Kidney (tissue), 14 donors: ENCODE data around the gene LOXL1. TPM values are rescaled to one million over a fixed set of nuclear protein-coding genes. Genes with fewer than 3 reads are reported as not detected.

Source experiments
- DNase-seq, 5 donors: peaks; one replicate each; pipeline ENCODE4 v3.0.0-alpha.2; 2013 to 2020
- FAIRE-seq: peaks from 2 replicates; lab custom pipeline; 2012; peaks lifted over from hg19 to GRCh38; lab: Jason Lieb, UNC
- H3K27ac ChIP-seq, 2 donors: one replicate each; pipeline ENCODE4 v1.7.0; 2013; ENCODE audit warnings: low read depth in 2 of 2, low read length in 2 of 2, inconsistent platforms in 1 of 2
- H3K27me3 ChIP-seq: one replicate; pipeline ENCODE4 v1.7.1; 2013; ENCODE audit warnings: low read length, inconsistent platforms; ENCODE audit not compliant: control insufficient read depth, insufficient read depth
- H3K36me3 ChIP-seq, 3 donors: one replicate each; pipeline versions ENCODE4 v1.7.0 to v1.7.1; 2013; ENCODE audit warnings: low read length in 3 of 3, control low read depth in 1 of 3, inconsistent platforms in 1 of 3; ENCODE audit not compliant: insufficient read depth in 3 of 3, control insufficient read depth in 2 of 3
- H3K4me1 ChIP-seq, 3 donors: one replicate each; pipeline versions ENCODE4 v1.7.0 to v1.7.1; 2013; ENCODE audit warnings: low read length in 3 of 3, inconsistent platforms in 1 of 3, low read depth in 1 of 3; ENCODE audit not compliant: control insufficient read depth in 2 of 3, insufficient read depth in 2 of 3
- H3K4me3 ChIP-seq, 3 donors: one replicate each; pipeline versions ENCODE4 v1.7.0 to v1.8.1; 2013; ENCODE audit warnings: low read length in 3 of 3, control low read depth in 1 of 3, inconsistent platforms in 1 of 3
- H3K9ac ChIP-seq, 3 donors: one replicate each; pipeline versions ENCODE4 v1.7.0 to v1.7.1; 2013; ENCODE audit warnings: low read length in 3 of 3, control low read depth in 1 of 3, inconsistent platforms in 1 of 3
- H3K9me3 ChIP-seq, 3 donors: one replicate each; pipeline versions ENCODE4 v1.7.0 to v1.7.1; 2013; ENCODE audit warnings: low read length in 3 of 3, control low read depth in 1 of 3, inconsistent platforms in 1 of 3; ENCODE audit not compliant: control insufficient read depth in 2 of 3, insufficient read depth in 1 of 3
- intact Hi-C: fragments of 100-400 bp; cut with DNase I; formaldehyde crosslinking; loops from one replicate; pipeline ENCODE4 v1.11.1; 2022
- polyA plus RNA-seq: library from polyadenylated mRNA; stranded (reverse); fragments of 350-450 nt; fragmentation: Illumina TruSeq; extraction: RNeasy Lipid Tissue Mini Kit (QIAGEN cat#74804); gene quantifications from one replicate; pipeline ENCODE4 v1.2.3, GENCODE V29; 2014; ENCODE audit warnings: low read depth, low replicate concordance; ENCODE audit not compliant: insufficient read depth
- total RNA-seq: library from RNA; stranded (reverse); fragmentation: NEBNext Ultra II Directional; extraction: Animal tissue kit (Norgen Biotek cat#: 25700); gene quantifications from one replicate; pipeline ENCODE4 v1.2.1, GENCODE V29; 2021
- TF ChIP-seq, protein P1 (sequence below): IDR thresholded peaks from 3 replicates; pipeline ENCODE4 v1.5.1; 2012; ENCODE audit warnings: mild to moderate bottlenecking, moderate library complexity, borderline replicate concordance; ENCODE audit not compliant: insufficient read depth; ENCODE audit errors: extremely low read depth
- donor health status: control.
- donor health status: control.
- donor health status: control.
- donor health status: control.
- donor health status: control.
- donor health status: DM: yes; HTN: yes; CAD: no.
- donor health status: Normal renal cell carcinoma (clear cell type).

LOXL1 gene
- total and polyA plus RNA-seq, 2 donors from 2014 or later = 33.2 to 35.1 TPM

DNA sequence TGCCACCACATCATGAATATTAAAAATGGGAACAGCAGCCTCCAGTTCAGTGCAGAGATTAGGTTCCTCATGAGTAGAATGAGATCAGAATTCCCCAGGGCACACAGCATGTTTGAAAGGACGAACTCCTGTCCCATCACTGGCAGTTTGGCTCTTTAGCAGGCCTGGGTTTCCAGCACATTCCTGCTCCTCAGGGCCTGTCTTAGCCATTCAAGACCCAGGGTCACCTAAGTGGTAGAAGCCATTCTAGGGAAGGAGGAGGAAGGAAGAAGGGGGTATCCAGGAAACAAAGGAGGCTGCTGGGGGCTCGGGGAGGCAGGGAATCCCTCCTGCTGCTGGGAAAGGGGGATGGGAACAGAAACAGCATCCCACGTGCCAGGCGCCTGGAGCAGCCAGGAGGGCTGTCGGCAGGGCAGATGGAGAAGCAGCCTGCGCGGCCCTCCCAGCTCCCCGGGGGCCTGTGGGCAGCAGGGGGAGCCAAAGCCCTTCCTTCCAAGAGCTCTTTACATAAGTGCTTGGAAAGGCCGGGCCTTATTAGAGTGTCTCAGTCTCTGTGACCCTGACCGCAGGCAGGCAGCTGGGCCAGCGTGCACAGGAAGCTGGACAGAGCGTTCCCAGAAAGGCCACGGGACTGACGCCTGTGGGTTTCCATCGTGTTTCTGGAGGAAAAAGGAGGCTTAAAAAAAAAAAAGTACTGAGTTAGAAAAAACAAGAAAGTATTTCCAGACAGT lies 24.7 kb downstream of the LOXL1 start:
- Histone ChIP-seq H3K36me3 (peaks cover 0 to 7% (median 6%) of the 10 kb centered on the region in 3 donors), H3K9me3 (no peaks in the 10 kb centered on the region), H3K4me3 (no peak overlapping the region), H3K27ac (peak overlapping the region; percentile 83 to 87), H3K27me3 (no peaks in the 10 kb centered on the region), H3K9ac (peak overlapping the region in 1 of 3 donors; percentile 71), H3K4me1 (peaks cover 0 to 11% (median 10%) of the 10 kb centered on the region in 3 donors)
- intact Hi-C loops = no loop called here
- TF ChIP-seq, protein P1, sequence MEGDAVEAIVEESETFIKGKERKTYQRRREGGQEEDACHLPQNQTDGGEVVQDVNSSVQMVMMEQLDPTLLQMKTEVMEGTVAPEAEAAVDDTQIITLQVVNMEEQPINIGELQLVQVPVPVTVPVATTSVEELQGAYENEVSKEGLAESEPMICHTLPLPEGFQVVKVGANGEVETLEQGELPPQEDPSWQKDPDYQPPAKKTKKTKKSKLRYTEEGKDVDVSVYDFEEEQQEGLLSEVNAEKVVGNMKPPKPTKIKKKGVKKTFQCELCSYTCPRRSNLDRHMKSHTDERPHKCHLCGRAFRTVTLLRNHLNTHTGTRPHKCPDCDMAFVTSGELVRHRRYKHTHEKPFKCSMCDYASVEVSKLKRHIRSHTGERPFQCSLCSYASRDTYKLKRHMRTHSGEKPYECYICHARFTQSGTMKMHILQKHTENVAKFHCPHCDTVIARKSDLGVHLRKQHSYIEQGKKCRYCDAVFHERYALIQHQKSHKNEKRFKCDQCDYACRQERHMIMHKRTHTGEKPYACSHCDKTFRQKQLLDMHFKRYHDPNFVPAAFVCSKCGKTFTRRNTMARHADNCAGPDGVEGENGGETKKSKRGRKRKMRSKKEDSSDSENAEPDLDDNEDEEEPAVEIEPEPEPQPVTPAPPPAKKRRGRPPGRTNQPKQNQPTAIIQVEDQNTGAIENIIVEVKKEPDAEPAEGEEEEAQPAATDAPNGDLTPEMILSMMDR = peak; percentile 82
- DNase-seq (peak; percentile 91 to 98 (median 93)), FAIRE-seq (peak; percentile 89)

DNA sequence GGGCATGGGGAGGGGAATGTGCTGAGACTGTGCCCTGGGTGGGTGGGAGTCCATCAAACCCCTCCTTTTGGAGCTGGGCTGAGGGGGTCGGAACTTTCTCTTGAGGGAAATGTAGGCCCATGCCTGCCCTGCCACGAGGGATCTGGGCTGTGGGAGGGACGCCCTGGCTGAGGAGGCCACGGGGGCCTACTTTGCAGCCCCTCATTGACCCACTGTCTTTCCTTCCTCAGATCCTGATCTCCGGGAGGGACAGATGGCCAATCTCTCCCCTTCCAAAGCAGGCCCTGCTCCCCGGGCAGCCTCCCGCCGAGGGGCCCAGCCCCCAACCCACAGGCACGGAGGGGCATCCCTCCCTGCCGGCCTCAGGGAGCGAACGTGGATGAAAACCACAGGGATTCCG lies 25.3 kb downstream of the LOXL1 start:
- DNase-seq = peak in 2 of 5 donors; percentile 50 to 81
- no peak for FAIRE-seq

DNA sequence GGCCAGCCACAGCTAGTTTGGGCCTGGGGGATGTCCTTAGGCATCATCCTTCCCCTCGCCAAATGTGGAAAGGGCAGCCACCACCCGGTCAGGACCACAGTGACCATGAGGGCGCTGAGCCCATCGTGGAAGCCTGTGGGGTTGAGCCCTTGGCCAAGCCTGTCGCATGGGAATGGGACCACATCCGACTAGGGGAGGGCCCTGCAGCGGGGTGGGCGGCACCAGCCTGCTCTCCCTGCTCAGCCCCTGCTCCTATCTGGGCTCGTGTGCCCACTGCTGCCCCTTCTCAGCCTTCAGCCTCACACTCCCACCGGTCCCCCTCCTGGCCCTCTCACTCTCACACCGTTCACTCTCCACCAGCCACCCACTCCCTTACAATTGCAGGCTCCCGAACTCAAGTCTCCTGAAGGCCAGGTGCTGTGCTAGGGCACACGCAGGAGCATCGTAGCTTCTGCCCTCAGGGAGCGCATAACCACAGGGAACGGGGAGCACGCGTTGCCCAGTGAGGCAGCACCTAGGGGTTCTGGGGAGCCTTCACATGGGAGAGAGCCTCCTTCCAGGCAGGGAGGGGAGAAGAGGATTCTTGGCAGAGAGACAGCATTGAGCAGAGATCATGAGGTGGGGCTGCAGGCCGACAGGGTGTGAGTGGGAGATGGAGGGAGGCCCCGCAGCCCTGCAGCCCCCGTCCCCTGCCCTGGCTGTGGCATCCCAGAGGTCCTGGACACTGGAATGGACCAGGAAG lies 26.1 kb downstream of the LOXL1 start:
- TF ChIP-seq, protein P1 = no peak
- H3K27me3 ChIP-seq = no peaks in the 10 kb centered on the region
- H3K9me3 ChIP-seq = no peaks in the 10 kb centered on the region
- FAIRE-seq = no peak
- peak in 1 of 5 donors; percentile 74 for DNase-seq
- intact Hi-C loops = no loop called here
- H3K9ac ChIP-seq = peak overlapping the region in 1 of 3 donors; percentile 71
- peak overlapping the region; percentile 83 to 87 for H3K27ac ChIP-seq
- peaks cover 0 to 11% (median 10%) of the 10 kb centered on the region in 3 donors for H3K4me1 ChIP-seq
- H3K36me3 ChIP-seq = peaks cover 0 to 6% (median 0%) of the 10 kb centered on the region in 3 donors
- no peak overlapping the region for H3K4me3 ChIP-seq

More for the DNA sequence above, 25.3 kb downstream of the LOXL1 start:
- Histone ChIP-seq H3K9me3 (no peaks in the 10 kb centered on the region), H3K27me3 (no peaks in the 10 kb centered on the region), H3K4me1 (peaks cover 0 to 11% (median 10%) of the 10 kb centered on the region in 3 donors), H3K4me3 (no peak overlapping the region), H3K27ac (peak overlapping the region; percentile 83 to 87), H3K36me3 (peaks cover 0 to 6% (median 6%) of the 10 kb centered on the region in 3 donors), H3K9ac (peak overlapping the region in 2 of 3 donors; percentile 5 to 71)
- intact Hi-C loops = no loop called here
- TF ChIP-seq, protein P1 = no peak
